ENCODE results near the gene CFD.
"Not testable (repeated sequence)": the region's sequence is repeated elsewhere in the genome, so short reads cannot be mapped to it uniquely, and the experiment has no call there.

Gene CFD

GRCh38 chr19:843836-844545 is 15.5 kb upstream of the CFD start:
- TF ChIP-seq, protein P1, sequence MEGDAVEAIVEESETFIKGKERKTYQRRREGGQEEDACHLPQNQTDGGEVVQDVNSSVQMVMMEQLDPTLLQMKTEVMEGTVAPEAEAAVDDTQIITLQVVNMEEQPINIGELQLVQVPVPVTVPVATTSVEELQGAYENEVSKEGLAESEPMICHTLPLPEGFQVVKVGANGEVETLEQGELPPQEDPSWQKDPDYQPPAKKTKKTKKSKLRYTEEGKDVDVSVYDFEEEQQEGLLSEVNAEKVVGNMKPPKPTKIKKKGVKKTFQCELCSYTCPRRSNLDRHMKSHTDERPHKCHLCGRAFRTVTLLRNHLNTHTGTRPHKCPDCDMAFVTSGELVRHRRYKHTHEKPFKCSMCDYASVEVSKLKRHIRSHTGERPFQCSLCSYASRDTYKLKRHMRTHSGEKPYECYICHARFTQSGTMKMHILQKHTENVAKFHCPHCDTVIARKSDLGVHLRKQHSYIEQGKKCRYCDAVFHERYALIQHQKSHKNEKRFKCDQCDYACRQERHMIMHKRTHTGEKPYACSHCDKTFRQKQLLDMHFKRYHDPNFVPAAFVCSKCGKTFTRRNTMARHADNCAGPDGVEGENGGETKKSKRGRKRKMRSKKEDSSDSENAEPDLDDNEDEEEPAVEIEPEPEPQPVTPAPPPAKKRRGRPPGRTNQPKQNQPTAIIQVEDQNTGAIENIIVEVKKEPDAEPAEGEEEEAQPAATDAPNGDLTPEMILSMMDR (conservative IDR thresholded peaks at IDR 0.05), result no peak
- no peak overlapping the region for H3K27ac ChIP-seq

- TF ChIP-seq, protein P1 (conservative IDR thresholded peaks at IDR 0.05), result no peak
- H3K27ac ChIP-seq, result no peak overlapping the region
Measured at GRCh38 chr19:844546-844971, 14.9 kb upstream of the CFD start.

DNA sequence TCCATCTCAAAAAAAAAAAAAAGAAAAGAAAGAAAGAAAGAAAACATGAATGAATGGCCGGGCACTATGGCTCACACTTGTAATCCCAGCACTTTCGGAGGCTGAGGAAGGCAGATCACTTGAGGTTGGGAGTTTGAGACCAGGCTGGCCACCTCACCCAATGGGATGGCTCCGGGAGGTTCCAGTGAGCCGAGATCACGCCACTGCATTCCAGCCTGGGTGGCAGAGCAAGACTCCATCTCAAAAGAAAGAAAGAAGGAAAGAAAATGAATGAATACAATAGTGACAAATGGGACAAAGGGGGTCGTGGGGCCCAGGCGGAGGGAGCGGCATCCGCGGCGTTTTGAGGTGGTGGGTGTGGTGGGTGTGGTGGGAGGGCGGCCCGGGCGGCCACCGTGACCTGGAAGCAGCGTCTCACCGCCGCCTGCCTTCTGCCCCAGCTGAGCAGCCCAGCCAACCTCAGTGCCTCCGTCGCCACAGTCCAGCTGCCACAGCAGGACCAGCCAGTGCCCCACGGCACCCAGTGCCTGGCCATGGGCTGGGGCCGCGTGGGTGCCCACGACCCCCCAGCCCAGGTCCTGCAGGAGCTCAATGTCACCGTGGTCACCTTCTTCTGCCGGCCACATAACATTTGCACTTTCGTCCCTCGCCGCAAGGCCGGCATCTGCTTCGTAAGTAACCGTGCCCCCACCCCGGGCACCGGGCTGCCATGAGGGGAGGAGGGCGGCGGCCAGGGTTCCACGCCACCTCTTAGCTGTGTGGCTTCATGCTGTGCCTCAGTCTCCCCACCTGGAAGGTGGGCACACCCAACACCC is 13.6 kb upstream of the CFD start:
- no peak overlapping the region for H3K27ac ChIP-seq
- TF ChIP-seq, protein P1 (conservative IDR thresholded peaks at IDR 0.05), result no peak

- TF ChIP-seq, protein P1 (conservative IDR thresholded peaks at IDR 0.05), result no peak
Measured at GRCh38 chr19:848386-848921, 11.0 kb upstream of the CFD start.

DNA sequence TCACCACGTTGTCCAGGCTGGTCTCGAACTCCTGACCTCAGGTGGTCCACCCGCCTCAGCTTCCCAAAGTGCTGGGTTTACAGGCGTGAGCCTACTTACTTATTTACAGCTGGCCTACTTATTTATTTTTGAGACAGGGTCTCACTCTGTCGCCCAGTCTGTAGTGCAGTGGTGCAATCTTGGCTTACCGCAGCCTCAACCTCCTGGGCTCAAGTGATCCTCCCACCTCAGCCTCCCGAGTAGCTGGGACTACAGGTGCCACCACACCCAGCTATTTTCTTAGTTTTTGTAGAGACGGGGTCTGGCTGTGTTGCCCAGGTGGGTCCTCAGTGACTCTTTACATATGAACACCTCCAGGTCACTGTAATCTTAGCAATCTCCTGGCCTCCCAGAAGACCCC is 10.3 kb upstream of the CFD start:
- H3K27ac ChIP-seq, result not testable (repeated sequence)

More at GRCh38 chr19:848386-848921, 11.0 kb upstream of the CFD start:
- no peak overlapping the region for H3K27ac ChIP-seq

- peak overlapping the region; percentile 30 for H3K27ac ChIP-seq
- TF ChIP-seq, protein P1 (conservative IDR thresholded peaks at IDR 0.05), result no peak
Measured at GRCh38 chr19:850221-850978, 9.1 kb upstream of the CFD start.

DNA sequence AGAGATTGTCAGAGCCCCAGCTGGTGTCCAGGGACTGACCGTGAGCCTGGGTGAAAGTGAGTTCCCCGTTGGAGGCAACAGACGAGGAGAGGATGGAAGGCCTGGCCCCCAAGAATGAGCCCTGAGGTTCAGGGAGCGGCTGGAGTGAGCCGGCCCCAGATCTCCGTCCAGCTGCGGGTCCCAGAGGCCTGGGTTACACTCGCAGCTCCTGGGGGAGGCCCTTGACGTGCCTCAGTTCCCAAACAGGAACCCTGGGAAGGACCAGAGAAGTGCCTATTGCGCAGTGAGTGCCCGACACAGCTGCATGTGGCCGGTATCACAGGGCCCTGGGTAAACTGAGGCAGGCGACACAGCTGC is 8.5 kb upstream of the CFD start:
- TF ChIP-seq, protein P1 (conservative IDR thresholded peaks at IDR 0.05), result no peak
- peak overlapping the region; percentile 30 for H3K27ac ChIP-seq
